Keratinocyte (primary cell): ENCODE results near the gene PRR29. TPM values are rescaled to one million over a fixed set of nuclear protein-coding genes. Genes with fewer than 3 reads are reported as not detected.

Source experiments
- DNase-seq: peaks from one replicate; pipeline ENCODE4 v3.0.0-alpha.2; 2011; ENCODE audit warnings: low read depth, missing footprints, low spot score
- FAIRE-seq: peaks from 2 replicates; lab custom pipeline; 2011; peaks lifted over from hg19 to GRCh38; lab: Jason Lieb, UNC
- H2AFZ ChIP-seq: 2 replicates; pipeline ENCODE4 v1.6.0; 2012; ENCODE audit warnings: low read length, control low read depth, inconsistent platforms; ENCODE audit not compliant: control insufficient read depth
- H3K27ac ChIP-seq: 2 replicates; pipeline ENCODE4 v1.5.1; 2011; ENCODE audit warnings: low read length; ENCODE audit not compliant: control insufficient read depth, insufficient read depth
- H3K27me3 ChIP-seq: 3 replicates; pipeline ENCODE4 v1.6.0; 2011; ENCODE audit warnings: low read length; ENCODE audit not compliant: control insufficient read depth, insufficient read depth; ENCODE audit errors: extremely low read depth
- H3K36me3 ChIP-seq, 2 experiments: 2 replicates in 1 of 2; 3 replicates in 1 of 2; pipeline ENCODE4 v1.5.1; 2011; ENCODE audit warnings: low read length in 2 of 2, mild to moderate bottlenecking in 1 of 2; ENCODE audit not compliant: control insufficient read depth in 2 of 2, insufficient read depth in 2 of 2; ENCODE audit errors: extremely low read depth in 1 of 2
- H3K4me1 ChIP-seq: 3 replicates; pipeline ENCODE4 v1.5.1; 2011; ENCODE audit warnings: low read length; ENCODE audit not compliant: control insufficient read depth, insufficient read depth; ENCODE audit errors: extremely low read depth
- H3K4me2 ChIP-seq: 3 replicates; pipeline ENCODE4 v1.6.0; 2011; ENCODE audit warnings: low read depth, low read length; ENCODE audit not compliant: control insufficient read depth, insufficient read depth; ENCODE audit errors: extremely low read depth
- H3K4me3 ChIP-seq, 3 experiments: fragments of 200-600 bp in 1 of 3; sonication (generic) in 1 of 3; 2 replicates in 2 of 3; 3 replicates in 1 of 3; pipeline ENCODE4 v1.5.1; 2011 to 2016; ENCODE audit warnings: low read length in 3 of 3, mild to moderate bottlenecking in 3 of 3, control low read depth in 2 of 3, inconsistent platforms in 1 of 3, low read depth in 1 of 3, mixed read lengths in 1 of 3, mixed run types in 1 of 3, moderate library complexity in 1 of 3; ENCODE audit not compliant: control insufficient read depth in 2 of 3, insufficient read depth in 2 of 3; ENCODE audit errors: extremely low read depth in 1 of 3
- H3K79me2 ChIP-seq: 2 replicates; pipeline ENCODE4 v1.6.0; 2012; ENCODE audit warnings: low read length; ENCODE audit not compliant: control insufficient read depth, insufficient read depth
- H3K9ac ChIP-seq: 3 replicates; pipeline ENCODE4 v1.6.0; 2011; ENCODE audit warnings: low read length; ENCODE audit not compliant: control insufficient read depth, insufficient read depth; ENCODE audit errors: extremely low read depth
- H3K9me1 ChIP-seq: 3 replicates; pipeline ENCODE4 v1.6.0; 2011; ENCODE audit warnings: low read length; ENCODE audit not compliant: control insufficient read depth, insufficient read depth; ENCODE audit errors: extremely low read depth
- H3K9me3 ChIP-seq: 2 replicates; pipeline ENCODE4 v1.5.1; 2012; ENCODE audit warnings: low read depth, low read length; ENCODE audit not compliant: control insufficient read depth
- H4K20me1 ChIP-seq: 3 replicates; pipeline ENCODE4 v1.6.0; 2011; ENCODE audit warnings: low read length; ENCODE audit not compliant: control insufficient read depth, insufficient read depth; ENCODE audit errors: extremely low read depth
- CTCF ChIP-seq, 3 experiments: IDR thresholded peaks in 1 of 3; conservative IDR thresholded peaks in 1 of 3; optimal IDR thresholded peaks in 1 of 3; 2 replicates in 2 of 3; 3 replicates in 1 of 3; pipeline versions ENCODE3 to v1.5.1; 2011; ENCODE audit warnings: low read length in 3 of 3, mild to moderate bottlenecking in 3 of 3, moderate library complexity in 2 of 3, control low read depth in 1 of 3, inconsistent platforms in 1 of 3; ENCODE audit not compliant: insufficient read depth in 2 of 3; ENCODE audit errors: extremely low read depth in 1 of 3
- EZH2 ChIP-seq: IDR thresholded peaks from one replicate; pipeline ENCODE4 v1.6.1; 2012; ENCODE audit warnings: inconsistent platforms, mild to moderate bottlenecking, low read length, moderate library complexity
- dilution Hi-C: fragments of 300-500 bp; cut with MboI; formaldehyde crosslinking; loops from one replicate; pipeline ENCODE4 v1.7.0; 2020; ENCODE audit warnings: low sequenced_read_pairs; ENCODE audit not compliant: extremely low pct_ligation_motif_present
- polyA plus RNA-seq, 5 experiments: library from polyadenylated mRNA; depleted of rRNA in 3 of 5; stranded (reverse) in 3 of 5; stranded (forward) in 1 of 5; unstranded in 1 of 5; fragments of >200 nt; gene quantifications; 1 replicate in 1 of 5; 2 replicates in 3 of 5; 3 replicates in 1 of 5; pipeline versions ENCODE4 v1.2.1 to v1.2.3, GENCODE V29; 2011 to 2012; ENCODE audit warnings: missing spikeins in 2 of 5, low read depth in 1 of 5, low replicate concordance in 1 of 5

Gene PRR29
- polyA plus RNA-seq, 1 donor (not counting 4 experiments of a cell fraction or from before 2014, with no cell fraction given), result 0.01 TPM

DNA sequence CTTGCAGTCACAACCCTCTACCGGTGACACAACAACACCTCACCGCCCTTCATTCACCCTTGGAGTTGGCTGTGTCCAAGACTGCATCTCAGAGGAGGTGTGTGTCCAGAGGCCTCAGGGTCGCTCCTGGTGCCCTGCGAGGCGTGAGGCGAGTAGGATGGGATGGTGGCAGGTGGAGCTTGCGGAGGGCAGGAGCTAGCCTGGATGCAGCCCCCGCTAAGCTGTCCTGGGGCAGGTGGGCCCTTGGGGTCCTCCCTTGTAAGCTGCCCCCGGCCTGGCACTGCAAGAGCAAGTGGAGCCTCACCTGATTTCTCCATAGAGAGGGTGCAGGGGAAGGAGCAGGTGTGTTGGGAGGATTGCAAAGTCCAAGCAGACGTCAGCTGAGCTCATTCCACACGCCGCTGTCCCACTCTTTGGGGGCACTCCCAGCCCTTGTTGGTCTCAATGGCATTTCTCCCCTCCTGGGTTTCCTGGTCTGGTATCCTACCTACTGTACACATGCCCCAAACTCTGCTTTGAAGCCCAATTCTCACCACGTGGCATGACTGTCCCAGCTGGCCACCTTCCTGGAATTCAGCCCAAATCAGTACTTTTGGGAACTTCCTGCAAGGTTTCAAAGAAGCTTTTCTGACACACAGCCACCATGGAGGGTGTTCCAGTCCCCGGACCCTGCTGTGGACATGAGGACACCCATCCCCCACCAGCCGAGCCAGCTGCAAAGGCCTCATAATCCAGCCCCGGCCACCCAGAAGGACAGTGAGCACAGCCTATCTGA, 40.4 kb downstream of the PRR29 start:
- Histone ChIP-seq H3K9me3 (no peaks in the 10 kb centered on the region), H4K20me1 (no peaks in the 10 kb centered on the region), H3K9me1 (no peaks in the 10 kb centered on the region), H3K27me3 (no peaks in the 10 kb centered on the region), H3K4me3 (no peak overlapping the region), H3K36me3 (peaks cover 0 to 20% of the 10 kb centered on the region in 2 experiments), H3K4me2 (no peak overlapping the region), H3K9ac (no peak overlapping the region), H2AFZ (no peak overlapping the region), H3K79me2 (no peaks in the 10 kb centered on the region), H3K27ac (no peak overlapping the region), H3K4me1 (no peaks in the 10 kb centered on the region)
- DNase-seq, result no peak
- no peak for TF ChIP-seq CTCF (optimal IDR thresholded peaks at IDR 0.05 in 1 of 3, IDR thresholded peaks at IDR 0.05 in 1 of 3, conservative IDR thresholded peaks at IDR 0.05 in 1 of 3; ENCODE audit: extremely low read depth in 1 of 3, insufficient read depth in 2 of 3, low read length in 3 of 3)
- TF ChIP-seq EZH2, result no peak
- dilution Hi-C loops, result no loop called here
- no peak for FAIRE-seq

- DNase-seq (no peak), FAIRE-seq (no peak)
- no peak overlapping the region for H2AFZ ChIP-seq
- no peaks in the 10 kb centered on the region for H3K4me1 ChIP-seq
- no peaks in the 10 kb centered on the region for H3K9me1 ChIP-seq
- H3K36me3 ChIP-seq, result peaks cover 0 to 23% of the 10 kb centered on the region in 2 experiments
- no peak overlapping the region for H3K4me2 ChIP-seq
- TF ChIP-seq EZH2 (no peak), CTCF (optimal IDR thresholded peaks at IDR 0.05 in 1 of 3, IDR thresholded peaks at IDR 0.05 in 1 of 3, conservative IDR thresholded peaks at IDR 0.05 in 1 of 3; ENCODE audit: extremely low read depth in 1 of 3, insufficient read depth in 2 of 3, low read length in 3 of 3) (no peak)
- no peak overlapping the region for H3K4me3 ChIP-seq
- no peak overlapping the region for H3K27ac ChIP-seq
- no peaks in the 10 kb centered on the region for H3K9me3 ChIP-seq
- H3K9ac ChIP-seq, result no peak overlapping the region
- H3K27me3 ChIP-seq, result no peaks in the 10 kb centered on the region
- dilution Hi-C loops, result no loop called here
- no peaks in the 10 kb centered on the region for H3K79me2 ChIP-seq
- H4K20me1 ChIP-seq, result no peaks in the 10 kb centered on the region
These were observed 40.9 kb downstream of the PRR29 start for GRCh38 chr17:64039106-64039400.
